Liver (tissue), 9 donors: ENCODE results near the gene DDX41. TPM values are rescaled to one million over a fixed set of nuclear protein-coding genes. Genes with fewer than 3 reads are reported as not detected.

Source experiments
- DNase-seq: peaks from one replicate; pipeline ENCODE4 v3.0.0-alpha.2; 2017; ENCODE audit warnings: low spot score
- H3K27ac ChIP-seq, 2 donors: one replicate each; pipeline ENCODE4 v1.7.0; 2013; ENCODE audit warnings: inconsistent platforms in 2 of 2, low read length in 2 of 2, control low read depth in 1 of 2, low read depth in 1 of 2, mild to moderate bottlenecking in 1 of 2
- H3K27me3 ChIP-seq, 4 donors: one replicate each; pipeline versions ENCODE4 v1.6.1 to v1.7.0; 2013; ENCODE audit warnings: low read length in 3 of 4, inconsistent platforms in 1 of 4, mild to moderate bottlenecking in 1 of 4, moderate library complexity in 1 of 4; ENCODE audit not compliant: control insufficient read depth in 4 of 4, insufficient read depth in 4 of 4
- H3K36me3 ChIP-seq, 4 donors: one replicate each; pipeline versions ENCODE4 v1.6.1 to v1.7.0; 2013; ENCODE audit warnings: low read length in 3 of 4, mild to moderate bottlenecking in 3 of 4, low read depth in 1 of 4, moderate library complexity in 1 of 4; ENCODE audit not compliant: control insufficient read depth in 4 of 4, insufficient read depth in 3 of 4
- H3K4me1 ChIP-seq, 4 donors: one replicate each; pipeline versions ENCODE4 v1.6.1 to v1.7.0; 2013; ENCODE audit warnings: low read length in 3 of 4, mild to moderate bottlenecking in 3 of 4, moderate library complexity in 1 of 4; ENCODE audit not compliant: control insufficient read depth in 4 of 4, insufficient read depth in 4 of 4
- H3K4me3 ChIP-seq, 3 donors: one replicate each; pipeline versions ENCODE4 v1.6.1 to v1.7.0; 2013; ENCODE audit warnings: low read length in 3 of 3, control low read depth in 1 of 3, low read depth in 1 of 3, mild to moderate bottlenecking in 1 of 3
- H3K9ac ChIP-seq, 2 donors: one replicate each; pipeline ENCODE4 v1.7.0; 2013; ENCODE audit warnings: low read length in 2 of 2, mild to moderate bottlenecking in 2 of 2, moderate library complexity in 2 of 2, control low read depth in 1 of 2, low read depth in 1 of 2
- H3K9me3 ChIP-seq, 4 donors: one replicate each; pipeline versions ENCODE4 v1.6.1 to v1.7.0; 2013; ENCODE audit warnings: low read length in 3 of 4; ENCODE audit not compliant: control insufficient read depth in 4 of 4
- EGR1 ChIP-seq, 2 donors: IDR thresholded peaks; 2 replicates each; pipeline ENCODE4 v1.6.1; 2016 to 2018; ENCODE audit warnings: antibody characterized with exemption in 2 of 2, low read depth in 2 of 2
- FOXA1 ChIP-seq: IDR thresholded peaks from 2 replicates; pipeline ENCODE4 v1.6.1; 2016; ENCODE audit warnings: antibody characterized with exemption
- GABPA ChIP-seq, 2 donors: IDR thresholded peaks in 1 of 2; conservative IDR thresholded peaks in 1 of 2; 2 replicates each; pipeline ENCODE4 v1.6.1; 2016; ENCODE audit warnings: antibody characterized with exemption in 2 of 2, mild to moderate bottlenecking in 1 of 2, moderate library complexity in 1 of 2
- HNF4A ChIP-seq, 2 donors: conservative IDR thresholded peaks; 2 replicates each; pipeline ENCODE4 v1.6.1; 2016; ENCODE audit warnings: antibody characterized with exemption in 2 of 2, mild to moderate bottlenecking in 2 of 2
- JUND ChIP-seq, 2 donors: IDR thresholded peaks; 2 replicates each; pipeline ENCODE4 v1.6.1; 2016; ENCODE audit warnings: antibody characterized with exemption in 2 of 2
- NR2F2 ChIP-seq: IDR thresholded peaks from 2 replicates; pipeline ENCODE4 v1.6.1; 2016; ENCODE audit warnings: antibody characterized with exemption
- RAD21 ChIP-seq, 2 donors: IDR thresholded peaks; 2 replicates each; pipeline ENCODE4 v1.6.1; 2016; ENCODE audit warnings: antibody characterized with exemption in 2 of 2, mild to moderate bottlenecking in 2 of 2
- REST ChIP-seq: IDR thresholded peaks from 2 replicates; pipeline ENCODE4 v1.6.1; 2016; ENCODE audit warnings: antibody characterized with exemption, mild to moderate bottlenecking
- RXRA ChIP-seq, 2 donors: IDR thresholded peaks; 2 replicates each; pipeline ENCODE4 v1.6.1; 2017 to 2018; ENCODE audit warnings: antibody characterized with exemption in 2 of 2, mild to moderate bottlenecking in 1 of 2
- SP1 ChIP-seq: IDR thresholded peaks from 2 replicates; pipeline ENCODE4 v1.6.1; 2018; ENCODE audit warnings: antibody characterized with exemption, mild to moderate bottlenecking
- TAF1 ChIP-seq: conservative IDR thresholded peaks from 2 replicates; pipeline ENCODE4 v1.6.1; 2016; ENCODE audit warnings: antibody characterized with exemption, mild to moderate bottlenecking
- WGBS: extraction: QIAGEN DNeasy Blood & Tissue Kit; methylation state at CpG from one replicate; pipeline ENCODE4 v1.1.7; 2013; 5-methylcytosine and 5-hydroxymethylcytosine counted together
- polyA plus RNA-seq, 2 donors: library from polyadenylated mRNA; stranded (reverse) in 1 of 2; unstranded in 1 of 2; fragments of 200-250 nt in 1 of 2; fragments of >200 nt in 1 of 2; fragmentation: Nextera tagmentation in 1 of 2; extraction: Ambion mirVana in 1 of 2; gene quantifications; one replicate each; pipeline versions ENCODE4 v1.2.1 to v1.2.3, GENCODE V29; 2013 to 2015
- total RNA-seq, 2 donors: library from RNA; depleted of rRNA; stranded (reverse); fragments of >200 nt; gene quantifications; one replicate each; pipeline ENCODE4 v1.2.3, GENCODE V29; 2014
- TF ChIP-seq, protein P1 (sequence below): fragments of 150-350 bp; IDR thresholded peaks from 2 replicates; pipeline ENCODE4 v1.5.1; 2017; ENCODE audit warnings: improper control_type of control experiment, low read depth, low read length; ENCODE audit not compliant: missing input control
- TF ChIP-seq, protein P2 (sequence below): IDR thresholded peaks from 2 replicates; pipeline ENCODE4 v1.6.1; 2016; ENCODE audit warnings: antibody characterized with exemption
- donor health status: healthy.
- donor health status: healthy.
- donor health status: healthy.
- donor health status: healthy.
- donor health status: healthy.

The DDX41 gene
- total and polyA plus RNA-seq, 4 donors = 20.4 to 58.5 (median 45.6) TPM

GRCh38 chr5:177512736-177513380 is 3.9 kb downstream of the DDX41 start:
- no peaks in the 10 kb centered on the region for H3K9me3 ChIP-seq

GRCh38 chr5:177511796-177512675 is 4.7 kb downstream of the DDX41 start:
- Histone ChIP-seq H3K27ac (no peak overlapping the region), H3K9me3 (no peaks in the 10 kb centered on the region), H3K27me3 (no peaks in the 10 kb centered on the region), H3K4me3 (no peak overlapping the region), H3K36me3 (peaks cover 12 to 49% (median 14%) of the 10 kb centered on the region in 4 donors), H3K9ac (no peak overlapping the region), H3K4me1 (peaks cover 6 to 32% (median 14%) of the 10 kb centered on the region in 4 donors)
- WGBS = 96% methylated on average over 34 of the region's 34 CpGs
- no peak for TF ChIP-seq HNF4A (conservative IDR thresholded peaks at IDR 0.05)
- TF ChIP-seq GABPA (IDR thresholded peaks at IDR 0.05 in 1 of 2, conservative IDR thresholded peaks at IDR 0.05 in 1 of 2) = no peak
- no peak for TF ChIP-seq SP1
- no peak for TF ChIP-seq RAD21 (IDR thresholded peaks at IDR 0.05)
- no peak for TF ChIP-seq JUND (IDR thresholded peaks at IDR 0.05)
- no peak for TF ChIP-seq TAF1
- TF ChIP-seq RXRA (IDR thresholded peaks at IDR 0.05) = no peak
- no peak for DNase-seq

More at GRCh38 chr5:177512736-177513380, 3.9 kb downstream of the DDX41 start:
- no peak overlapping the region for H3K4me3 ChIP-seq
- H3K27me3 ChIP-seq = no peaks in the 10 kb centered on the region
- WGBS = 87% methylated on average over 16 of the region's 16 CpGs
- H3K36me3 ChIP-seq = peaks cover 12 to 49% (median 14%) of the 10 kb centered on the region in 4 donors
- H3K27ac ChIP-seq = no peak overlapping the region
- H3K4me1 ChIP-seq = peaks cover 6 to 38% (median 16%) of the 10 kb centered on the region in 4 donors
- DNase-seq = no peak
- TF ChIP-seq NR2F2 = no peak
- TF ChIP-seq HNF4A (conservative IDR thresholded peaks at IDR 0.05) = peak in 1 of 2 donors; percentile 22
- H3K9ac ChIP-seq = no peak overlapping the region

- no peak for TF ChIP-seq RXRA (IDR thresholded peaks at IDR 0.05)
- TF ChIP-seq SP1 = no peak
- no peak for TF ChIP-seq JUND (IDR thresholded peaks at IDR 0.05)
- TF ChIP-seq EGR1 (IDR thresholded peaks at IDR 0.05; ENCODE audit: low read depth in 2 of 2) = no peak
- Histone ChIP-seq H3K9ac (no peak overlapping the region), H3K9me3 (no peaks in the 10 kb centered on the region), H3K36me3 (peaks cover 12 to 49% (median 14%) of the 10 kb centered on the region in 4 donors), H3K27ac (peak overlapping the region in 1 of 2 donors; percentile 59), H3K27me3 (no peaks in the 10 kb centered on the region), H3K4me3 (no peak overlapping the region), H3K4me1 (peaks cover 6 to 30% (median 12%) of the 10 kb centered on the region in 4 donors)
- no peak for DNase-seq
- WGBS = 96% methylated on average over 5 of the region's 5 CpGs
Measured at GRCh38 chr5:177511181-177511580, 5.6 kb downstream of the DDX41 start.

DNA sequence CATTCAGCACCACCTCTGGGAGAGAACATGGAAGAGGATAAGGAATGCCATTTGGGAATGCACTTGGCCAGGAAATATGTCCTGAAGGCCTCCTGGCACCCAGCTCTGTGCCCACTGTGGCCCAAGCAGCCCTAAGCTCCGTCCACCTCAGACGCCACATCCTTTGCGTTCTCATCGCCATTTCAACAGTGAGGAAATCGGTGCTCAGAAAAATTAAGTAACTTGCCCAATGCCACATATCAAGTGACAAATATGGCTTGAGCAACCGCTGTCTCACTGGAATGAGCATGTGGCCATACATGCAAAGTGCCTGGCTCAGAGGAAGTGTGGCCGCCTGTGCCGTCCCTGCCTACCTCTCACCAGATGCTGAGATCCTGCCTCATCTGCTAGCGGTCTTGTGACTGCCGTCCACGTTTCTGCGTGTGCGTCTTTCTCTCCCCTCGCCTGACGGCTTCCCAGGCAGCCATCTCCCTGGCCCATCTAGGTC is 6.2 kb downstream of the DDX41 start:
- Histone ChIP-seq H3K27me3 (no peaks in the 10 kb centered on the region), H3K27ac (peak overlapping the region; percentile 36 to 81), H3K4me3 (no peak overlapping the region), H3K4me1 (peaks cover 1 to 24% (median 6%) of the 10 kb centered on the region in 4 donors), H3K36me3 (peaks cover 12 to 48% (median 14%) of the 10 kb centered on the region in 4 donors), H3K9ac (no peak overlapping the region), H3K9me3 (no peaks in the 10 kb centered on the region)
- no peak for DNase-seq
- 88% methylated on average over 15 of the region's 15 CpGs for WGBS
- TF ChIP-seq GABPA (IDR thresholded peaks at IDR 0.05 in 1 of 2, conservative IDR thresholded peaks at IDR 0.05 in 1 of 2) (no peak), FOXA1 (no peak), SP1 (no peak), REST (no peak)
- TF ChIP-seq, protein P1, sequence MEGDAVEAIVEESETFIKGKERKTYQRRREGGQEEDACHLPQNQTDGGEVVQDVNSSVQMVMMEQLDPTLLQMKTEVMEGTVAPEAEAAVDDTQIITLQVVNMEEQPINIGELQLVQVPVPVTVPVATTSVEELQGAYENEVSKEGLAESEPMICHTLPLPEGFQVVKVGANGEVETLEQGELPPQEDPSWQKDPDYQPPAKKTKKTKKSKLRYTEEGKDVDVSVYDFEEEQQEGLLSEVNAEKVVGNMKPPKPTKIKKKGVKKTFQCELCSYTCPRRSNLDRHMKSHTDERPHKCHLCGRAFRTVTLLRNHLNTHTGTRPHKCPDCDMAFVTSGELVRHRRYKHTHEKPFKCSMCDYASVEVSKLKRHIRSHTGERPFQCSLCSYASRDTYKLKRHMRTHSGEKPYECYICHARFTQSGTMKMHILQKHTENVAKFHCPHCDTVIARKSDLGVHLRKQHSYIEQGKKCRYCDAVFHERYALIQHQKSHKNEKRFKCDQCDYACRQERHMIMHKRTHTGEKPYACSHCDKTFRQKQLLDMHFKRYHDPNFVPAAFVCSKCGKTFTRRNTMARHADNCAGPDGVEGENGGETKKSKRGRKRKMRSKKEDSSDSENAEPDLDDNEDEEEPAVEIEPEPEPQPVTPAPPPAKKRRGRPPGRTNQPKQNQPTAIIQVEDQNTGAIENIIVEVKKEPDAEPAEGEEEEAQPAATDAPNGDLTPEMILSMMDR = no peak
- TF ChIP-seq, protein P2, sequence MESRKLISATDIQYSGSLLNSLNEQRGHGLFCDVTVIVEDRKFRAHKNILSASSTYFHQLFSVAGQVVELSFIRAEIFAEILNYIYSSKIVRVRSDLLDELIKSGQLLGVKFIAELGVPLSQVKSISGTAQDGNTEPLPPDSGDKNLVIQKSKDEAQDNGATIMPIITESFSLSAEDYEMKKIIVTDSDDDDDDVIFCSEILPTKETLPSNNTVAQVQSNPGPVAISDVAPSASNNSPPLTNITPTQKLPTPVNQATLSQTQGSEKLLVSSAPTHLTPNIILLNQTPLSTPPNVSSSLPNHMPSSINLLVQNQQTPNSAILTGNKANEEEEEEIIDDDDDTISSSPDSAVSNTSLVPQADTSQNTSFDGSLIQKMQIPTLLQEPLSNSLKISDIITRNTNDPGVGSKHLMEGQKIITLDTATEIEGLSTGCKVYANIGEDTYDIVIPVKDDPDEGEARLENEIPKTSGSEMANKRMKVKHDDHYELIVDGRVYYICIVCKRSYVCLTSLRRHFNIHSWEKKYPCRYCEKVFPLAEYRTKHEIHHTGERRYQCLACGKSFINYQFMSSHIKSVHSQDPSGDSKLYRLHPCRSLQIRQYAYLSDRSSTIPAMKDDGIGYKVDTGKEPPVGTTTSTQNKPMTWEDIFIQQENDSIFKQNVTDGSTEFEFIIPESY = no peak
